AG04449 (cell line): ENCODE data around the gene GSTM5.
"Not testable (repeated sequence)": the region's sequence is repeated elsewhere in the genome, so short reads cannot be mapped to it uniquely, and the experiment has no call there.

Source experiments
- CTCF ChIA-PET: fragments of 350-600 bp; formaldehyde crosslinking; extraction: SDS; loops from one replicate; lab custom pipeline; 2021; ENCODE audit warnings: antibody characterized with exemption; lab: Yijun Ruan, JAX
- POLR2A ChIA-PET: fragments of 400-600, 350-600 bp; formaldehyde crosslinking; extraction: SDS; loops from one replicate; lab custom pipeline; 2020; ENCODE audit warnings: antibody characterized with exemption, inconsistent platforms; lab: Yijun Ruan, JAX
- DNase-seq: peaks from one replicate; pipeline ENCODE4 v3.0.0-alpha.2; 2010; ENCODE audit warnings: low read depth, low spot score
- H3K4me3 ChIP-seq: 2 replicates; pipeline ENCODE4 v1.5.1; 2011; ENCODE audit warnings: low read depth, mild to moderate bottlenecking, control low read depth, low read length
- CTCF ChIP-seq: IDR thresholded peaks from one replicate; pipeline ENCODE4 v1.5.1; 2011; ENCODE audit warnings: mild to moderate bottlenecking, moderate library complexity, low read length, control low read depth, inconsistent platforms; ENCODE audit not compliant: insufficient read depth; ENCODE audit errors: missing control alignments

GSTM5 gene

DNA sequence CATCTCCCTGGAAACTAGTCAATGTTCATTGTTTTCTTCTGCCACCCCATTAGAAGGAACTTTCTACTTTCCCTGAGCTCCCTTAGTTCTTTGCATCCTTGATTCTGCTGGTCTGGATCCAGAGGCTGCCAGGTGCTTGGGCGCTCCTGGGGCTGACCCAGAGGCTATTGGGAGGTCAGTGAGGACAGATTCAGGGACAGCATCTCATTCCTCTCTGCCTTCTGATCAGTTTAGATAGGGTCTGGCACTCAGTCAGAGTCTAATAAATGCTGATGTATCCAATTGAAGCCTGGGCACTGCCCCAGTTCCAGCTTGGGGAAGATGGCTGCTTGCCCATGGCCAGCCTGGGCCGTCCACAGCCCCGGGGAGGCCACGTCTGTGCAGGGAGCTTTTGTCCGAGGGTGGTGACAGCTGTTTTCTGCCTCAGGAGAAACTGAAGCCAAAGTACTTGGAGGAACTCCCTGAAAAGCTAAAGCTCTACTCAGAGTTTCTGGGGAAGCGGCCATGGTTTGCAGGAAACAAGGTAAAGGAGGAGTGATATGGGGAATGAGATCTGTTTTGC is 22.1 kb upstream of the GSTM5 start:
- DNase-seq: no peak
- TF ChIP-seq CTCF: no peak
- ChIA-PET POLR2A (no interaction called here), CTCF (no interaction called here)
- no peak overlapping the region for H3K4me3 ChIP-seq

GRCh38 chr1:109691759-109692158 is 20.3 kb upstream of the GSTM5 start:
- DNase-seq: no peak
- ChIA-PET POLR2A (no interaction called here), CTCF (no interaction called here)
- H3K4me3 ChIP-seq: no peak overlapping the region
- TF ChIP-seq CTCF: no peak

DNA sequence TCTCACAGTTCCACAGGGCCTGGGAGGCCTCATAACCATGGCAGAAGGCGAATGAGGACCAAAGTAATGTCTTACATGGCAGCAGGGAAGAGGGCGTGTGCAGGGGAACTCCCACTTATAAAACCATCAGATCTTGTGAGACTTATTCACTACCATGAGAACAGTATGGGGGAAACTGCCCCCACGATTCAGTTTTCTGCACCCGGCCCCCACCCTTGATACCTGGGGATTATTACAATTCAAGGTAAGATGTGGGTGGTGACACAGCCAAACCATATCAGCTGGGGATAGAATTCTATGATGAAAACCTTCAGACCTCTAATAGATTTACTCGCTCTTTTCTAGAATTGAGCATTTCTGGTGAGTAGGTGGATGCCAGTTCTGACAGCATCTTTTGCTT is 17.7 kb upstream of the GSTM5 start:
- POLR2A ChIA-PET, H3K4me3 ChIP-seq, CTCF ChIA-PET, DNase-seq: not testable (repeated sequence)

DNA sequence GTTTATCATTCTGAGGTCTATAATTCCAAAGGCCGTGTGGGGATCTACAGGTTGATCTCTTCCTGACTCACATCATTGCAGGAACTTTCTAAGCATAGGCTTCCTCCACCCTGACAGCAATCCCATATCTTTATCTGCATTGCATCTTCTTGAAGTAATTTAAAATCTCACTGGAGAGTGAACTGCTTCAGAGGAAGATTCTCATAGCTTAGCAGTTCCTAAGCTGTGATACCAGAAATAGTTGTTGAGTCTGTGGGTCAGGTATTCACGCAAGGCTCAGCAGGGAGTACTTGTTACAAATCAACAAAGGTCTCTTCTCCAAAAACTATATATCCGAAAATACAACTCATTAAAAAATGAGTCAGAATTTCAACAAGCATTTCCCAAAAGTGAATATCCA is 16.9 kb upstream of the GSTM5 start:
- POLR2A ChIA-PET, H3K4me3 ChIP-seq, CTCF ChIA-PET, DNase-seq: not testable (repeated sequence)

GRCh38 chr1:109697066-109697465 is 15.0 kb upstream of the GSTM5 start:
- TF ChIP-seq CTCF: no peak
- DNase-seq: no peak
- ChIA-PET POLR2A (no interaction called here), CTCF (no interaction called here)
- H3K4me3 ChIP-seq: no peak overlapping the region

DNA sequence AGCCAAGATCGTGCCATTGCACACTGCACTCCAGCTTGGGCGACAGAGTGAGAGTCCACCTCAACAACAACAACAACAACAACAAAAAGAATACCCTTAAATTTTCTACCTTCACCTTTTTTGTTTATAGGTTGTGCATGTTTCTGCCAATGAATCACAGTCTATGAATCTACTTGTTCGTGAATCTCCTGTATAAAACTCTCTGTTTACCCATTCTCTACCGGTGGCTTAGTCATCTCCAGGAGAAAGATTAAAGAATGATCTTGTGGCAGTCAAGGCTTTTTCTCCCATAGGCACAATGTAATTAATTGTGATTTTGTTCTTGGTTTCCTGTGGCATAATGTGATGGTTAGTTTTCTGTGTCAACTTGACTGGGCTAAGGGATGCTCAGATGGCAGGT is 14.2 kb upstream of the GSTM5 start:
- DNase-seq, POLR2A ChIA-PET, H3K4me3 ChIP-seq, CTCF ChIA-PET: not testable (repeated sequence)

DNA sequence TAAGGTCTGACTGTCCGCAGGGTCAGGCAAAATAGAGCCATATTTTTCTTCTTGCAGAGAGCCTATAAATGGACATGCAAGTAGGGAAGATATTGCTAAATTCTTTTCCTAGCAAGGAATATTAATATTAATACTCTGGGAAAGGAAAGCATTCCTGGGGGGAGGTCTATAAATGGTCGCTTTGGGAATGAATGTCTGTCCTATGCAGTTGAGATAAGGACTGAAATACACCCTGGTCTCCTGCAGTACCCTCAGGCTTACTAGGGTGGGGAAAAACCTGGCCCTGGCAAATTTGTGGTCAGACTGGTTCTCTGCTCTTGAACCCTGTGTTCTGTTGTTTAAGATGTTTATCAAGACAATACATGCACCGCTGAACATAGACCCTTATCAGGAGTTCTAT is 9.1 kb upstream of the GSTM5 start:
- POLR2A ChIA-PET, H3K4me3 ChIP-seq, CTCF ChIA-PET, DNase-seq: not testable (repeated sequence)

DNA sequence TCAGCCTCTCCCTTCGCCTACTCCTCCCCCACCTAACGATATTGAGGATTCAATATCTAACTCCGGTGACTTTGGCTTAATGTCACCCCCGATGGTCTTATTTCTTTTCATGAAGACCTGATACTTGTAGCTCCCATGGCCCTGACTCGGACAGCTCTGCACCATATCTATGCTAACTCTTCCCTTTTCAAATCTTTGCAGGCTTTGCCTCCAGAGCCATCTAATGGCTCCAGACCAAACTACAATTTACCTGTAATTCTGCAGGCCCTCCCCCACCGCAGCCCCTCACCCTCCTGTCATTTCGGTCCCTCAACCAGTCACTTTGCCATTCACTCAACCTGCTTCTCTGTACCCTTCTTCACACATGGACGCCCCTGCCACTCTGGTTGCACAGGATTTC is 7.9 kb upstream of the GSTM5 start:
- ChIA-PET POLR2A (no interaction called here), CTCF (no interaction called here)
- no peak for DNase-seq

More for the DNA sequence above, 7.9 kb upstream of the GSTM5 start:
- TF ChIP-seq CTCF: no peak
- H3K4me3 ChIP-seq: no peak overlapping the region
